ENCODE measurements around the gene ULBP3.

DNA sequence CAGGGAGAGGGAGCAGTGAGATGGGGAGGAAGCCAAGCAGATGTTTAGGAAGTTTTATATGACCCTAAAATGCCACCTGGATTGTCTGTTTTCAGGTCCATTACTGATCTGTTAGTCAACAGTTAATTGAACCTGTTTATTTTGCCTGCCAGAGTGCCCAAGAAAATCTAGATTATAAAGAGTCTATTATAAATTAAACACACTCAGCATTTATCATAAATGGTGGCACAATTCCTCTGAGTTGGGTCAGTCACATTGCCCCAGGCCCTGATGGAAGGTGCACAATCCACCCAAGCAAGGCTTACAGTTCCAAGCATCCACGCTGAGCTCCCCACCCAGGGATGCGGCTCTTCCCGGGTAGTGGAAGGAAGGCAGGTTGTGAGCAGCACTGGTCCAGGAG is 21.4 kb upstream of the ULBP3 start:
- TF ChIP-seq EZH2phosphoT487 (IDR thresholded peaks at IDR 0.05; ENCODE audit: borderline replicate concordance, low read depth): no peak
- TF ChIP-seq TAF1 (IDR thresholded peaks at IDR 0.05; ENCODE audit: borderline replicate concordance, low read depth, low read length): no peak
- TF ChIP-seq, protein P1, sequence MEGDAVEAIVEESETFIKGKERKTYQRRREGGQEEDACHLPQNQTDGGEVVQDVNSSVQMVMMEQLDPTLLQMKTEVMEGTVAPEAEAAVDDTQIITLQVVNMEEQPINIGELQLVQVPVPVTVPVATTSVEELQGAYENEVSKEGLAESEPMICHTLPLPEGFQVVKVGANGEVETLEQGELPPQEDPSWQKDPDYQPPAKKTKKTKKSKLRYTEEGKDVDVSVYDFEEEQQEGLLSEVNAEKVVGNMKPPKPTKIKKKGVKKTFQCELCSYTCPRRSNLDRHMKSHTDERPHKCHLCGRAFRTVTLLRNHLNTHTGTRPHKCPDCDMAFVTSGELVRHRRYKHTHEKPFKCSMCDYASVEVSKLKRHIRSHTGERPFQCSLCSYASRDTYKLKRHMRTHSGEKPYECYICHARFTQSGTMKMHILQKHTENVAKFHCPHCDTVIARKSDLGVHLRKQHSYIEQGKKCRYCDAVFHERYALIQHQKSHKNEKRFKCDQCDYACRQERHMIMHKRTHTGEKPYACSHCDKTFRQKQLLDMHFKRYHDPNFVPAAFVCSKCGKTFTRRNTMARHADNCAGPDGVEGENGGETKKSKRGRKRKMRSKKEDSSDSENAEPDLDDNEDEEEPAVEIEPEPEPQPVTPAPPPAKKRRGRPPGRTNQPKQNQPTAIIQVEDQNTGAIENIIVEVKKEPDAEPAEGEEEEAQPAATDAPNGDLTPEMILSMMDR (IDR thresholded peaks at IDR 0.05): no peak
- TF ChIP-seq, protein P2, sequence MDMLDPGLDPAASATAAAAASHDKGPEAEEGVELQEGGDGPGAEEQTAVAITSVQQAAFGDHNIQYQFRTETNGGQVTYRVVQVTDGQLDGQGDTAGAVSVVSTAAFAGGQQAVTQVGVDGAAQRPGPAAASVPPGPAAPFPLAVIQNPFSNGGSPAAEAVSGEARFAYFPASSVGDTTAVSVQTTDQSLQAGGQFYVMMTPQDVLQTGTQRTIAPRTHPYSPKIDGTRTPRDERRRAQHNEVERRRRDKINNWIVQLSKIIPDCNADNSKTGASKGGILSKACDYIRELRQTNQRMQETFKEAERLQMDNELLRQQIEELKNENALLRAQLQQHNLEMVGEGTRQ (IDR thresholded peaks at IDR 0.05; ENCODE audit: borderline replicate concordance, low read depth, low read length): no peak
- TF ChIP-seq EP300 (IDR thresholded peaks at IDR 0.05; ENCODE audit: borderline replicate concordance in 1 of 2, low read depth in 1 of 2, low read length in 1 of 2): no peak
- no peak for TF ChIP-seq TCF12 (IDR thresholded peaks at IDR 0.05)
- TF ChIP-seq POLR2AphosphoS5 (IDR thresholded peaks at IDR 0.05; ENCODE audit: low read depth, low read length): no peak
- no peak for TF ChIP-seq FOXM1 (IDR thresholded peaks at IDR 0.05; ENCODE audit: low read depth)
- TF ChIP-seq RFX5 (IDR thresholded peaks at IDR 0.05; ENCODE audit: low read length): no peak
- TF ChIP-seq, protein P3, sequence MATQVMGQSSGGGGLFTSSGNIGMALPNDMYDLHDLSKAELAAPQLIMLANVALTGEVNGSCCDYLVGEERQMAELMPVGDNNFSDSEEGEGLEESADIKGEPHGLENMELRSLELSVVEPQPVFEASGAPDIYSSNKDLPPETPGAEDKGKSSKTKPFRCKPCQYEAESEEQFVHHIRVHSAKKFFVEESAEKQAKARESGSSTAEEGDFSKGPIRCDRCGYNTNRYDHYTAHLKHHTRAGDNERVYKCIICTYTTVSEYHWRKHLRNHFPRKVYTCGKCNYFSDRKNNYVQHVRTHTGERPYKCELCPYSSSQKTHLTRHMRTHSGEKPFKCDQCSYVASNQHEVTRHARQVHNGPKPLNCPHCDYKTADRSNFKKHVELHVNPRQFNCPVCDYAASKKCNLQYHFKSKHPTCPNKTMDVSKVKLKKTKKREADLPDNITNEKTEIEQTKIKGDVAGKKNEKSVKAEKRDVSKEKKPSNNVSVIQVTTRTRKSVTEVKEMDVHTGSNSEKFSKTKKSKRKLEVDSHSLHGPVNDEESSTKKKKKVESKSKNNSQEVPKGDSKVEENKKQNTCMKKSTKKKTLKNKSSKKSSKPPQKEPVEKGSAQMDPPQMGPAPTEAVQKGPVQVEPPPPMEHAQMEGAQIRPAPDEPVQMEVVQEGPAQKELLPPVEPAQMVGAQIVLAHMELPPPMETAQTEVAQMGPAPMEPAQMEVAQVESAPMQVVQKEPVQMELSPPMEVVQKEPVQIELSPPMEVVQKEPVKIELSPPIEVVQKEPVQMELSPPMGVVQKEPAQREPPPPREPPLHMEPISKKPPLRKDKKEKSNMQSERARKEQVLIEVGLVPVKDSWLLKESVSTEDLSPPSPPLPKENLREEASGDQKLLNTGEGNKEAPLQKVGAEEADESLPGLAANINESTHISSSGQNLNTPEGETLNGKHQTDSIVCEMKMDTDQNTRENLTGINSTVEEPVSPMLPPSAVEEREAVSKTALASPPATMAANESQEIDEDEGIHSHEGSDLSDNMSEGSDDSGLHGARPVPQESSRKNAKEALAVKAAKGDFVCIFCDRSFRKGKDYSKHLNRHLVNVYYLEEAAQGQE (IDR thresholded peaks at IDR 0.05; ENCODE audit: low read depth, low read length): no peak
- no peak for TF ChIP-seq SIN3A (IDR thresholded peaks at IDR 0.05; ENCODE audit: borderline replicate concordance, low read depth, low read length)
- no peak for TF ChIP-seq RAD21 (IDR thresholded peaks at IDR 0.05; ENCODE audit: low read length)
- TF ChIP-seq GABPA (IDR thresholded peaks at IDR 0.05; ENCODE audit: low read depth): no peak
